D721Med (cell line): ENCODE data around the gene TYMP.

Experiments used
- DNase-seq: peaks from one replicate; pipeline ENCODE4 v3.0.0; 2011; ENCODE audit warnings: low spot score; ENCODE audit not compliant: insufficient read length
- FAIRE-seq: peaks from 2 replicates; lab custom pipeline; 2011; peaks lifted over from hg19 to GRCh38; lab: Jason Lieb, UNC
- CTCF ChIP-seq: IDR thresholded peaks from 2 replicates; pipeline ENCODE4 v1.5.1; 2012; ENCODE audit warnings: mild to moderate bottlenecking, control low read depth; ENCODE audit not compliant: insufficient read depth; ENCODE audit errors: missing control alignments

Gene TYMP

GRCh38 chr22:50550395-50550794 is 20.6 kb upstream of the TYMP start:
- TF ChIP-seq CTCF = no peak
- no peak for DNase-seq
- no peak for FAIRE-seq

GRCh38 chr22:50548921-50549790 is 19.3 kb upstream of the TYMP start:
- no peak for TF ChIP-seq CTCF

GRCh38 chr22:50548040-50548920 is 18.5 kb upstream of the TYMP start:
- FAIRE-seq = no peak
- no peak for DNase-seq
- no peak for TF ChIP-seq CTCF

More at GRCh38 chr22:50548921-50549790, 19.3 kb upstream of the TYMP start:
- no peak for FAIRE-seq
- no peak for DNase-seq

- DNase-seq (no peak), FAIRE-seq (no peak)
- no peak for TF ChIP-seq CTCF
Observed at GRCh38 chr22:50547263-50547985, 17.6 kb upstream of the TYMP start.

GRCh38 chr22:50546326-50547262 is 16.8 kb upstream of the TYMP start:
- FAIRE-seq = no peak
- TF ChIP-seq CTCF = no peak

More at GRCh38 chr22:50546326-50547262, 16.8 kb upstream of the TYMP start:
- DNase-seq = no peak
